GM08714 (cell line): Measurements from ENCODE around the gene CFAP77.

Experiments
- H3K4me3 ChIP-seq: fragments of 200-500 bp; sonication (Bioruptor generic); 2 replicates; pipeline ENCODE4 v1.5.1; 2014; ENCODE audit warnings: mild to moderate bottlenecking, low read length, inconsistent platforms
- ZNF274 ChIP-seq: IDR thresholded peaks from 2 replicates; pipeline ENCODE4 v1.6.1; 2012; ENCODE audit warnings: mild to moderate bottlenecking, low read depth, low read length

Gene CFAP77

GRCh38 chr9:132517815-132518550, 108.0 kb downstream of the CFAP77 start:
- no peak overlapping the region for H3K4me3 ChIP-seq
- no peak for TF ChIP-seq ZNF274

DNA sequence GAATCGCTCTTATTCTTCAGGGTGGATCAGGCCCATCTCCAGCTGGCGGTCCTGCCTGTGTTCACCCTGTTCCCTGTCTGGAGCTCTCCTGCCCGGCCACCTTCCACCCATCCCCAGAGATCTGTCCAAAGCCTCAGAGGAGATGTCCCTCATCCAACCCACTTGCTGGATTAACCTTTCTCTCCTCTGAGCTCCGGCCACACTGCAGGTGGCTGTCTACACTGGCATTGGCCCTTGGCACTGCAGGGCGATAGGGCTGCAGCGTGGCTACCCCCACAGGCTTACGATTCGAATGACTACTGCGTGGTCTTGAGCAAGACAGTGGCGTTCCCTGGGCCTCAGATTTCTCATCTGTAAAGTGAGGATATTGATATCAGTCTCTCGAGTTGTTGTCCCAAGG, 108.6 kb downstream of the CFAP77 start:
- no peak for TF ChIP-seq ZNF274
- H3K4me3 ChIP-seq = no peak overlapping the region

- TF ChIP-seq ZNF274 = no peak
- no peak overlapping the region for H3K4me3 ChIP-seq
Observed at GRCh38 chr9:132519033-132519432, 109.0 kb downstream of the CFAP77 start.

DNA sequence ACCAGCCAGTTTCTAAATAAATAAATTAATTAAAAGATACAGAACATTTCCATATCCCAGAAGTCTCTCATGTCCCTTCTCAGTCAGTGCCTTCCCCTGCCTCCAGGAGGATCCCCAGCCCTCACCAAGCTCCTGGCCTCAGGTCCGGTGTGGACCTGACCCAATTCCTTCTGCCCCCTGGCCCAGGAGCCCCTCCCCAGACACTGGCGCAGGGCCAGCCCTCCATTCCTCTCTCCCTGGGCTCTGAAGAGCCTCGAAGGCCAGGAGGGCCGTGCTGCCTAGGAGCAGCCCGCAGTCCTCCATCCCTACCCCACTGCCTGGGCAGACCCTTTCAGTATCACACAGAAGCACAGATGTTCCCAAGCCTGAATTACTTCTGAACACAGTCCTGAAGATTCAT, 110.6 kb downstream of the CFAP77 start:
- no peak for TF ChIP-seq ZNF274
- no peak overlapping the region for H3K4me3 ChIP-seq

DNA sequence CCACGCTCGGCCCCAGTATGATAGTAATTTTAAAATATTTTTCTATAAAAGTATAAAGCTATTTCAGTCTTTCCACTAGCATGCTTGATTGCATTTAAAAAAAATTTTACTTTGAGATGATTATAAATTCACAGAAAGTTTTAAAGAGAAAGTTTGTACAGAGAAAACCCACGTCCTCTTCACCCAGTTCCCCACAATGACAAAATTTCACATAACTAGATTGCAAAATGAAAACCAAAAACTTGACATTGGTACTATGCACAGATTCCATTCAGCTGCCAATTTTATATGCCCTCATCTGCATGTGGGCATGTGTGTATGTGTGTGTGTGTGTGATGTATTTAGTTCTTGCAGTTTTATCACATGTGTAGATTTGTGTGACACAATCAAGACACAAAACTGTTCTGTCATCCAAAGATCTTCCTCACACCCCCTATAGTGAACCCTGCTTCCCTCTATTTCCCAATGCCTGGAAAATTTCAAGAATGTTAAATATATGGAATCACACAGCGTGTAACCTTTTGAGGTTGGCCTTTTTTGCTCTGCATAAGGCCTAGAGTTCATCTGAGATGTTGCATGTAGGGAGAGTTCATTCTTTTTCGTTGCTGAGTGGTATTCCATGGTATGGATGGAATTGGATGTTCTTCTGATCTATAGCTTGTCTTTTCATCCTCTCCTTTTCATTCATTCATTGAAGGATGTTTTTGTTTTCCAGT, 115.5 kb downstream of the CFAP77 start:
- H3K4me3 ChIP-seq = no peak overlapping the region
- TF ChIP-seq ZNF274 = no peak

DNA sequence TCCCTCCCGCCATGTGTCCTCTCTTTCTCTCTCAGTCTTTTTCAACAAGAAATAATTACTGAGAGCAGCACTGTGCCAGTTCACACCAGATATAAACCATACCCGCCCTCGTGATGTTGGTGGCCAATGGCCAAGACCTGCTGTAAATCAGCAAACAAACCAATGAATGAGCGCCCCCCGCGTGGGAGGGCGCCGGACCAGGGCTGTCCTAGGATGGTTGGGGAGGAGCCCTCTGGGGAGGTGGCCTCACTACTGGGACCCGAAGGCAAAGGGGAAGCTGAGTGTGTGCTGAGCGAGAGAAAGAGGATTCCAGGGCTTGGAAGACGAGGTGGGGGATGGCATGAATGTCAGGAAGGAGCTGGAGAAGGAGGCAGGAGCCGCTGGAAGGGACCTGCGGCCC, 121.2 kb downstream of the CFAP77 start:
- no peak for TF ChIP-seq ZNF274
- no peak overlapping the region for H3K4me3 ChIP-seq

- no peak overlapping the region for H3K4me3 ChIP-seq
- TF ChIP-seq ZNF274 = no peak
Observed at GRCh38 chr9:132531710-132532570, 121.9 kb downstream of the CFAP77 start.

DNA sequence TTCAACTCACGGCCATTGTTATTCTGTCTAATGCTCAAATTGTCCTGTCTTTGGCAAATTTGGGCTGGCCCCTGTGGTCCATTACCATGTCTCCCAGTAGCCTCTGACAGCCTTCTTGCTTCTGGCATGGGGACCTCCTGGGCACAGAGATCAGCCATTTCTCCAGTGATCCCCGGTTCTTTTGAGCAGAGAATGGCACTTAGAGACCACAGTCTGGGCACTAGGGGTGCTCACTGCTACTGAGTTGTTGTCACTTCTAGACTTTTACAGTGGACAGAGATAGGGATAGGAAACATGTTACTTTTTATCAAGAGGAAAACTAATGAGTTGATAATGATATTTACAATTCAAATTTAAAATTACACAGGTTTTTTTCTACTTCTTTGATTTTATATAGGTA, 124.8 kb downstream of the CFAP77 start:
- H3K4me3 ChIP-seq = no peak overlapping the region
- no peak for TF ChIP-seq ZNF274

GRCh38 chr9:132536124-132536523, 126.1 kb downstream of the CFAP77 start:
- no peak for TF ChIP-seq ZNF274
- no peak overlapping the region for H3K4me3 ChIP-seq

DNA sequence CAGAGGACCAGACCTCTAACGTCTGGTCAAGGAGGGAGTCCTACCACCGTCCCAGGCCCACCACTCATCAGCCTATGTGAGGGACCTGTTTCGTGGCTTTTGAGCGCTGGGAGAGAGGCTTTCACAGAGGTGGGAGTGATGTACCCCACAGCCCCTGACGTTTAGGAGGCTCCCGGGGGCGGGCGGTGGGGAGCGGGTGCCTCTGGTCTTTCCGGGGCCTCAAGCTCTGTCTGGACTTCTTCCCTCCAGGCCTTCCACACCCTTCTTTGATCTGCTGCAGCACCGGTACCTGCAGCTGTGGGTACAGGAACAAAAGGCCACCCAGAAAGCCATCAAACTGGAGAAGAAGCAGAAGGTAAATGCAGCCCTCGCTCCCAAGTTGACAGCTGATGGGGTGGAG, 127.3 kb downstream of the CFAP77 start:
- TF ChIP-seq ZNF274 = no peak
- no peak overlapping the region for H3K4me3 ChIP-seq

GRCh38 chr9:132538071-132538470, 128.1 kb downstream of the CFAP77 start:
- no peak for TF ChIP-seq ZNF274
- H3K4me3 ChIP-seq = no peak overlapping the region

GRCh38 chr9:132539096-132539495, 129.1 kb downstream of the CFAP77 start:
- TF ChIP-seq ZNF274 = no peak

GRCh38 chr9:132541051-132541450, 131.0 kb downstream of the CFAP77 start:
- H3K4me3 ChIP-seq = no peak overlapping the region
- no peak for TF ChIP-seq ZNF274

More at GRCh38 chr9:132539096-132539495, 129.1 kb downstream of the CFAP77 start:
- H3K4me3 ChIP-seq = no peak overlapping the region
